HG03060 (cell line): ENCODE data around the gene ZNF710.

Experiments
- ATAC-seq: cut with Tn5 transposase; IDR thresholded peaks from one replicate; pipeline ENCODE4 v1.9.1; 2021; ENCODE audit warnings: low read depth, moderate number of reproducible peaks; ENCODE audit not compliant: unreplicated experiment

The ZNF710 gene

DNA sequence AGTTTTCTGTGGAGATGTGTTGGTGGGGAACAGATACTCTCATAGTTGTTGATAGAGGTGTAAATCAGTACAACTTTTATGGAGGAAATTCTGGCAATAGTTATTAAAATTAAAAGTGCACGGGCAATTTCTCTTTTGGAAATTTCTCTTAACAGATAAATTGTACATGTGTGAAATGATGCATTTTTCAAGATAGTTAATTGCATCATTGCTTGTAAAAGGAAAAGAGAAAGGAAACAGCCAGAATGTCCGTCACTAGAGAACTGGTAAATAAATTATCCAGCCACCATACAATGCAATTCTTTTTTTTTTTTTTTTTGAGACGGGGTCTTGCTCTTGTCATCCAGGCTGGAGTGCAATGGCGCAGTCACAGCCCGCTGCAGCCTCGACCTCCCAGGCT, 14.2 kb downstream of the ZNF710 start:
- no peak for ATAC-seq

DNA sequence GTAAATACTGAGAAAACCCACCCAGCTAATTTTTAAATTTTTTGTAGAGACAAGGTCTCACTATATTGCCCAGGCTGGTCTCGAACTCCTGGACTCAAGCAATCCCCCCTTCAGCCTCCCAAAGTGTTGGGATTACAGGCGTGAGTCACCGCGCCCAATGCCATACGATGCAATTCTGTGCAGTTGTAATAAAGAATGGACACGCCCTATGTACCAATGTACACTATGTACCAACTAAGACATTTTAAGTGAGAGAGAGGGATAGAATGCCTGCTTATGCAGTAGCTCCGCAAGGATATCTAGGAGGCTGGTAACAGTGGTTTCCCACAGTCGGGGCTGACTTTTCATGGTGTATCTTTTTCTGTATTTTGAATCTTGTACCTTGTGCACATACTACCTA, 14.6 kb downstream of the ZNF710 start:
- ATAC-seq, result no peak

DNA sequence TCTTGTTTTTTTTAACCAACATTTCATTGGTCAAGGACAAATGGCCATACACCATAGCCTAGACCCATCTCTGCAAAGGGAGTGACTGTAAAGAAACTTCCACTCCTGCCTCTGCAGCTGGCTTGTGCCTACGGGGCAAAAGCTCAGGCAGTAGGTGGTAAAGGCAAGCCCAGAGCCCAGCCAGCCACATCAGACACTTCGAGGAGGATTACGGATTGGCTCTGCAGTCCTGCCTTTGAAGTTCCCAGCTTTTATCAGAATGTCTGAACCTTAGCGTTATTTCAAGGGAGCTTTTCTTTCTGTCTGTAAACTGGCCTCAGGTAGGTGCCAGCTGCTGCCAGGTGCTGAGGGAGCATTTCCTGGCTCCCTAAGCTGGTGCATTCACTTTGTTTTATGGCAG, 15.6 kb downstream of the ZNF710 start:
- ATAC-seq, result no peak

DNA sequence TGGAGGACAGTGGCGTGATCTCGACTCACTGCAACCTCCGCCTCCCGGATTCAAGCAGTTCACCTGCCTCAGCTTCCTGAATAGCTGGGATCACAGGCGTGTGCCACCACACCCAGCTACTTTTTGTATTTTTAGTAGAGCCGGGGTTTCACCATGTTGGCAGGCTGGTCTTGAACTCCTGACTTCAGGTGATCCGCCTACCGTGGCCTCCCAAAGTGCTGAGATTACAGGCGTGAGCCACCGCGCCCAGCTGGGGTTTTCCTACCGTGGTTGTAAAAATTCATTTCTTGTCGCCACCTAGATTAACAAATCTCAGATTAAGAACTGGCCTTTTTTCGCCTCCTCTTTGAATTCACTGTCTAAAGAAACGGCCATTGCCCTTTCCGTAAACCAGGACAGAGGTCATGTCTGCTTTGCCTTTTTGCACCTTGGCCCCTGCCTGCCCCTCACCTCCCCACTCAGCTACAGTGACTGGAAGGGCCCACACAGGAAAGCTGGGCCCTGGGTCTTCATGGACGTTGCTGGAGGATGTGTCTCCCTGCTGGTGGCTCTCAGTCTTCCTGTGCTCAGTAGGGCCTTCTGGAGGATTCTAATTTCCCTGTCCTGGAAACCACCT, 17.2 kb downstream of the ZNF710 start:
- ATAC-seq, result no peak

DNA sequence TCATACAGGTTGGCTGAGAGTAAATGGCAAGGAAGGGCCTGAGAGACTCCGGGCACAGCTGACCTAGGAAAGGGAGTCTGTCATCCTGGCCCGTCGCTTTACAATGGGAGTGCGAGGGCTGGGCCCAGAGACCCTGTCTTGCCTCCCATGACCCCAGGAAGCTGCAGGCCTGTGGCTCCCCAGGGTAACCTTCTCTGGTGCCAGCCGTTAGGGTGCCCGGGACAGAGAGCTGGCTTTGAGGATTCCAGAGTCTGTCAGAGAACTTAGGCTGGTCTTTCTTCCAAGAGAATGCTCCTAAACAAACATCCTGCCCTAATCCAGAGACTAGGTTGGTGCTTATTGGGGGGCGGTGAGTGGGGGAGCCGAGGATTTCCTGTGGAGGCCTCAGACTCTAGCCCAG, 18.5 kb downstream of the ZNF710 start:
- ATAC-seq, result no peak

DNA sequence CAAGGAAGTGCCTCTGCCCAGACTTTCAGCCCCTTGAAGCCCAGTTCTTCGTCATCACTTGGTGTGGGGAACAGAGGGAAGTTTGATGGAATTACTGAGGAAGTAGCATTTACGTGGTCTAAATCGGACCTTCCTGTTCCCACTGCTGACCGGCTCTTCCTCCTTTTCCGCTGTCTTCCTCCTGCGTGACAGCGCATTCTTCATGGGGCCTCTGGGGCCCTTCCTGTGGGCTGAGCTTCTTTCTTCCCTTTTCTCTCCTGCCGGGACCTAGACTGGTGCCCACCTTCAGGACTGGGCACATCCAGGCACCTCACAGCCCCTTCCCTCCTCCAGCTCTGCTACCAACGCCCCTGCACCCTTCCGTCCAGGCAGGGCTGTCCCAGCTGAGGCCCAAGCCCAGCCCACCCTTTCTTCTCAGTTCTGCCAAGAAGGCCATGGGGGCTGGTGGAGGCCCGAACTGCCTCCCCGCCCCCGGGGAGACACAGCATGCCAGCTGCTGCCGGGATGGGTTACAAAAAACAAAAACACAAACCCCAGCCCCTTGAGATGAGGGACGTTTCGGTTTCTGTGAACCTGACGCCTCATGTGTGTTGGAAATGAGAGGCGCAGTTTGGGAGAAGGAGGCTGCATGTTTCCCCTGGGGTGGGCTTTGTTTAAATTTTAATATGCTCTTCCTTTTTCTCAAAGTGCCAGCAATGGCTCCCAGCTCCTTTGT, 19.1 kb downstream of the ZNF710 start:
- ATAC-seq, result no peak

DNA sequence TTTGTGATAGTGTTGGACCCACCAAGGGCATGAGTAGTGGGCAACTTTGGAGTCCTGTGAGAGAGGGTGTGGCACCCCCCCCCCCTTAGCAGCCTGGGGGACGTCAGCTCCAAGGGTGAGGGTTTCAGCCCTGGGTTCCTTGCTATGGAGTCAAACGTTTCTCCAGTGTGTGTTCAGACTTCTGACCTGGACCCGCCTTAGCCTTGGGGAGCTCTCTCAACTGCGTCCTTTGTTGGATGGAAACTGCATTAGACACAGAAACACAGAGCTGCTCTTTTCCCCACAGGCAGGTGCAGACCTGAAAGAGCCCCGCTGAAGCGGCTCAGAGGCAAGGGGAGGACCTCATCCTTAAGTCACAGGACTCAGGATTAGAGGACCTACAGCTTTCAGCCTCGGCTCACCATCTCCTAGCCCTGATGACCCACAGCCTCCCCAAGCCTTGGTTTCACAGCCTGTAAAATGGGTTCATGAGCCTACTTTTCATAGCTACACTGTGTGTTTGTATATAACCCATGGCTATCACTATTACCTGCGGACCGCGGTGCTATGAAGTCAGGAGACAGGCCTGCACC, 19.9 kb downstream of the ZNF710 start:
- no peak for ATAC-seq

DNA sequence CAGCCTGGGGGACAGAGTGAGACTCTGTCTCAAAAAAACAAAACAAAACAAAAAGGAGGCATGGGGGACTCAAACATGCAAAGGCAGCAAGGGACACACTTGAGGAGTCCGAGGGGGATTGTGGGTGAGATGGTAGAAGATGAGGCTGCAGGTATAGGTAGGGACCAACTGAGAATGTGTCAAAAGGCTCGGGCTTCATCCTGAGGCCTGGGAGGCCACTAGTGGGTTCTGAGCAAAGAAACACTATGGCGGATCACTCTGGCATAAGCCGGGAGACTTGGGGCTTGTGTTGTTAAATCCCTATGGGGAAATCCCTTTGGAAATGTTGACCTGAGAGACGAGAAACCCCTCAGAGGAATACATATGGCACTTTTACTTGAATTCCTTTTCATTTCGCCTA, 21.2 kb downstream of the ZNF710 start:
- no peak for ATAC-seq

DNA sequence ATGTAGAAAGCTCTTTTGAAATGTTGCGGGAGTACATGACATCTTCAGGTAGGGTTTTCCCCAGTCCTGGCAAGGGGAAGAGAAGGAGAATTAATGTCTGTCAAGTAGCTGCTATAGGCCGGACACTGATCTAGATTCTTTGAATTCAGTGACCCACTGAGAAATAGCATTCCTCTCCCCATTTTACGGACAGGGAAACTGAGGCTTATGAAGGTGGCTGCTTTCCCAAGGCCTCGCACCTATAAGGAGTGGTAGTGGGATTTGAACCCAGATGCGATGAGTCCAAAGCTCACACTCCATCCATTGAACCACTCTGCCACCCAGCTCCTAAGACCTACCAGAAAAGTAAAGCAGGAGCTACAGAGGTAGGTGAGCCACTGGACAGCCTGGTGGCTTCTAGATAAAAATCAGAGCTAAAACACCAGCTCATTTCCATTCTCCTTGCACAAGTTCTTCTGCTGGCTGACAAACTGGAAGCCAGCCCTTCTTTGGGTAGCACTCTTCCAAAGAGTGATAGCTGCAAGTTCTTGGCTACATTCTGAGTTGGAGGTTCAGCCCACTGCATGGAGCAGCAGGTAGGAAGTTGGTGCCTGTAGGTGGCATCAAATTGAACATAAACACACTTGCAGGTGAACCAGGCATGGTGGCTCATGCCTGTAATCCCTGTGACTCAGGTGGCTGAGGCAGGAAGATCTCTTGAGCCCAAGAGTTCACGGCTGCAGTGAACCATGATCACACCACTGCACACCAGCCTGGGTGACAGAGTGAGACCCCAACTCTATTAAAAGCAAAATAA, 22.0 kb downstream of the ZNF710 start:
- no peak for ATAC-seq

DNA sequence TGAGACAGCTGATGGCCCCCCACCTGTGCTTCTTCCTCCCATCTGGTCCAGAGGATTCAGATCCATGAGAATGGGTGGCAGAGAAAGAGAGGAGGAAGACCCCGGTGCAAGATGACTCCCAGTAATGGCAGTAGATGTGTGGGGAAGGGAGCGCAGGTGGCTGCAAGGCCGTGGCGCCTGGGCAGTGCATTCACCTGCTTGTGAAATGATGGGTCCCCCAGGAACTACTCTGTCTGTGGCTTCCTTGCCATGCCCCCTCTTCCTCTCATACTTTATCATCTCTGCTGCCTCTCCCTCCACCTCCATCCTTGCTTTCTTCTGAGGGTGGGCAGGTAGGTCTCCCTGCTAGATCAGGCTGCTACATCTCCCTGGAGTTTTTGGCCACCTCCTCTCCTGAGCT, 23.3 kb downstream of the ZNF710 start:
- no peak for ATAC-seq

DNA sequence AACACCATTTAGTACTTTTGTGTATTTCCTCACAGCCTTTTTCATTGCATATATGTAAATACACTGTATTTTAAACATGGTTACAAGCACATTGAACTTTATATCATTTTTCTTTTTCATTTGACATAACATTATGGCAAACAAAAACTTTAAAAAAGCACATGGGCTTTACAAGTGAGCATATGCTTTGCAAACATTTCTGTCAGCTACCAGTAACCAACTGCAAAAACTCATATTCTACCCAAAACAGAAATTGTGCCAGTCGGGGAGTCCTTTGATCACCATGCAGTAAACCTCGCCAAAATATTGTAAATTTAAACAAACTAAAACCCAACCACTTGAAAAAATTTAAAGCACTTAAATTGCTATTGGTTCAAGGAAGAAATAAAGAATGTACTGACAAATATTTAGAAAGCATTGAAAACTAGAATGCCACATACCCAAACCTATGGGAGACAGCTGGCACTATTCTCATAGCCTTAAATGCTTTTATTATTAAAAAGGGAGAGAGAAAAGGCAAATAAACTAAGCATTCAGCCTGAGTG, 24.4 kb downstream of the ZNF710 start:
- no peak for ATAC-seq

DNA sequence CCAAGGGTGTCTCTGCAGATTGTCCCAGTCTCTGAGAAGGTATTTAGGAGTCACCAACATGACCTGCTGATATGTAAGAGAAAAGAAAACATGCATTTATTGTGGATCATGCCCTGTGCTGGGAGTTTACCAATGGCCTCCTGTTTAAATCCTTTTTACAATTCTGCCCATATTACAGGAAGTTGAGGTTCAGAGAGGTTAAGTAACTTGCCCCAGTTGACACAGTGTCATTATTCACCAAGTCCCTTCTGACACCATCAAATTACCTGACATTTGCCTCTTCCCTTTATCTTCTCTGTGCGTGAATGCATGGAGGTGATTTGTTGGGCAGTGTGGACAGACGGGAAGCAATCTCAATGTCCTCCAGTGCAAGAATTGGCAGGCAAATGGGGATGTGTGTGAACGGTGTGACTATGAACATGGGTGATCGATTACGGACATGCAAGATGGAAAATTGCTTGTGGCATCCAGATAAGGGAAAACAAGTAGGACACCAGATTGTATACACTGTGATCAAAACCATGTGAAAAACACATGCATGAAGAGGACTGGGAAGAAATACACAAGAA, 27.3 kb downstream of the ZNF710 start:
- ATAC-seq, result no peak

DNA sequence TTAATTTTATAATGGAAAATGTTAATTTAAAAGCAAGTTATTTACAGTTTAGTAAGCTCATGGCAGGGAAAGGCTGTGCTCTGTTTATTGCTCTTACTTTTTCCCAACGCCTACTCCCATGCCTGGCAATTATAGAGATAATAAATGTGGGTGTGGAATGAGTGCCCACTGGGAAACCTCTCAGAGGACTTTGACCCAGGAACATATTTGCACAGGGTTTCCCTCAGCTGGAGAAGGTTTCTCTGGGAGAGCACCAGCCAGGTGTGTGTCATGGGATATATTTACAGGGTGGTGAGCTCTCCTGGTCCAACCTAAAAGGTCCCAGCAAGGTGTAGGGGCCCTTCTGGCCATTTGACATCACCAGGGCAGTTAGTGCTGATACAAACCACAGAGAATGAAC, 27.9 kb downstream of the ZNF710 start:
- ATAC-seq, result no peak

DNA sequence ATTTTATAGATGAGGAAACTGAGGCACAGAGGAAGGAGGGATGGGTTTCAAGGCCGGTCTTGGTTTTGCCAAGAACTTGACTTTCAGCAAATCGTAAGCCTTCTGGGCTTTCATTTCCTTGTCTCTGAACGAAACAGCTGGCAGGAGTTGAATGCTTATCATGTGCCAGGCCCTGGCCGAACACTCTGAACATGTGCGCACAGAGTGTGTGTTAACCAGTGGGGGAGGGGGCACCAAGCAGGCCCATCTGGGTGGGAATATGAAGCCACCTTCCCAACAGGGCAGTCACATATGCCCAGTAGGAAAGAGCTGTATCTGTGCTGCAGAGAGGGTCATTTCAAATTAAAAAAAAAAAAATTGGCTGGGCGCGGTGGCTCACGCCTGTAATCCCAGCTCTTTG, 29.3 kb downstream of the ZNF710 start:
- no peak for ATAC-seq

DNA sequence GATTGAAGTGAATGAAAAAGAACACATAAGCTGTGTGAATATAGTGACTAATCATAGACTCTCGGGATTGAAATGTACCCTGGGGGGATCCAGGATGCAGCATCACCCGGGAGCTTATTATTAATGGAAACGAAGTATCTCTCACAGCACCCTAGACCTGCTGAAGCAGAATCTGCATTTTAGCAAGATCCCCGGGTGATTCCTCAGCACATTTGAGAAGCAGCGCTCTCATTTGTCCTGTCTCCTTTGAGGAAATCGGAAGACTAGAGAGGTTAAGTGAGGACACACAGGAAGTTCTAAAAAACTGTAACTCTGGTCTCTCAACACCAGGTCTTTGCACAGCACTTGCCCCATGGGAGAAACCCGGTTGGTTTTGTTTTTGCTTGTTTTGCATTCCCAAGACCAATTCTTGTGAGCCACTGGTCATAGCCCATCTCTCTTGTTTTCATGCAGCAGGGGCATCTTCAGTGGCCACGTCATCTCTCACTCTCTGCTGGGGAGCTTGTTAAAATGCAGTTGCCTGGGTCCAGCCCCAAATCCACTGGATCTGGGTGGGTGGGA, 30.2 kb downstream of the ZNF710 start:
- peak; percentile 81 for ATAC-seq

DNA sequence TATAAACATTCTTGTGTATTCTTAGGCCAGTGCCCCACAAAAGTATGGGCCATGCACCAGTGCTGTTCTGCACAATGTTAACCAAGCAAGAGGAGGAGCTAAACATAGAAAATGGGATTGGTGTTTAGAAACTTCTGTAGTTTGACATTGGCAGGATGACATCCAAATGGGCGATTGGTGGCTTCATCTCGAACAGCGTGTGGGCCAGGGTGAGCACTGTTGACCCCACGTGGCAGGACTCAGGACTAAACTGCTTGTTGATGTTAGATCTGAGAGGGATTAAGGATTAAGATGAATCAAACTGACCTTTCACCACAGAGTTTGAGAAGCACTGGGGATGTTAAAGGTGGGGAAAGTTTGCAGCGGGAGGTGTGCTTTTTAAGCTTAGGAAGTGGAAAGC, 31.9 kb downstream of the ZNF710 start:
- no peak for ATAC-seq

DNA sequence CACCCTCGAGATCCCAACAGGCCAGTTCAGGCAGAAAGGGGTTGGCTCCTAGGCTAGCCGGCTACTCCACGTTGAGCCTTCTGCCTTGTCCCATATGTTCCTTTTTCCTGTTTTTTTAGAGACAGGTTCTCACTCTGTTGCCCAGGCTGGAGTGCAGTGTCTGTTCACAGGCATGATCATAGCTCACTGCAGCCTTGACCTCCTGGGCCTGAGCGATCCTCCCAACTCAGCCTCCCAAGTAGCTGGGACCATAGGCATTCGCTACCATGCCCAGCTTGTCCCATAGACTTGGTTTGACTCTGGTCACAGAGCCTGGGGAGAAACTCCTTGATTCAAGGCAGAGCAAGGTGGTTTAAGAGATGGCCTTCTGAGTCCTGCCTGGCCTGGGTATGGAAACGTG, 32.3 kb downstream of the ZNF710 start:
- no peak for ATAC-seq

DNA sequence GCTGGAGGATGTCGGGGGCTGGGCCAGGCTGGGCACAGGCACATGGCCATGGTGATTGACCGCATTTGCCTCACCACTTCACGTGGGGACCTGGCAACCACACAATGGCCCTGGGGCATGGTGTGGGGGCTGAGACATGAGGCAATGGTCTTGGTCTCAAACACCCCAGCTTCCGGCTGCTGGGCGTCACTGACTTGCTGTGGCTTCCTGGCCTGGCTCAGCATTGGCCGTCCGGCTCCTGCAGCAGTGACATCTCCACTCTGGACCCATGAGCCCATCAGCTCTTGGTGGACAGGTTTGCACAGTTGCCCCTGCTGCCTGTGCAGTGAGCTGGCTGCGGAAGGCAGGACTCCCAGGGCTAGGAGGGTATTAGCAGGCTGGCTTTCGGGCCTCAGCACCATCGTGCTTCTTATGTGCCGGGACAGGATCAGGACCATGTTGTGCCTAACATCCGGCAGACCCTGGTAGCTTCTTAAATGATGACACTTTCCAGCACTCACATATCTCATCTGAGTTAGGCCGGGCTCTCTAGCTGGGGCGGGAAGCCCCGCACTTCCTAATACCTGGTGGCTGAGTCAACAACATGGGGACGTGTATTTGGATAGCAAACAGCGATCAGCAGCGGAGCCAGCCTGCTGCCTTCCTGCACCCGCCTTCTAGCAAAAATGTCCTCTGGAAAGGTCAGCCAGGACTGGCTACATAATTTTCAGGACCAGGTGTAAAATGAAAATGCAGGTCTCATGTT, 34.1 kb downstream of the ZNF710 start:
- no peak for ATAC-seq

DNA sequence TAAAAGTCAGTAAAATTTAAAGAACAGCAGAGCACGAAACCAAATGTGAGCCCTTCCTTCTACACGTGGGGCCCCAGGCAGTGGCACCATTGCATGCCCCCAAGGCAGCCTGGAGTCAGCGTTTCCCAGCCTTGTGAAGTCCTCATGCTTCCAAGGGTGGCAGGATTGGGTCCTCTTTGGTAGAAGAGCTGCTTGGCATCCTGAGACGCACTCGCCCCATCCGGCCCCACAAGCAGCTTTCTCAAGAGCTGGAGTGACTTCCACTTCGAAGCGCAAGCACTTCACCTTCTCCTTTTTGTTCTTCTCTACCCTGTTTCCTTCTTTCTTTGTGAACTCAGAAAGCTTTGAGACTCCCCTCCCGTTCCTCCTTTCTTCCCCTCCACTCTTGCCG, 34.7 kb downstream of the ZNF710 start:
- ATAC-seq, result no peak

DNA sequence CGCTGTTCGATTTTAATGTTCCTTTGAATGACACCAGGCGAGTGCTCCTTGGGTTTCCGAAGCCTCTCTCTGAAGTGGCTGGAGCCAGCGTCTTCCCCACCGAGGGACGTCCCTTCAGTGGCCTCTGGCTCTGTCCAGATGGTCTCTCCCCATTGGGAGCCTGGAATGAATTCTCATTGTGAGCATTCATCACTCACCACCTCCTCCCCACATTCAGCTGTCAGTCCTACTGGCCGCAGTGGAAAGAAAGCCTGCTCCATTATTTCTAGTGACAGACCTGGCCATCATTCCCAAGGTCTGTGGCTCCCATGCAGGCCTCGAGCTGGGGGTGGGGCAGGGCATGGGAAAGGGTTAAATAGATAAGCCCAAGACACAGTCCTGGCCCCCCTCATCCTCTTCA, 35.2 kb downstream of the ZNF710 start:
- ATAC-seq, result no peak
